AG09309 (cell line): ENCODE results near the gene LTF.
"Not testable (repeated sequence)": the region's sequence is repeated elsewhere in the genome, so short reads cannot be mapped to it uniquely, and the experiment has no call there.

Experiments
- DNase-seq: peaks from one replicate; pipeline ENCODE4 v3.0.0-alpha.2; 2010; ENCODE audit warnings: low read depth
- H3K4me3 ChIP-seq: 2 replicates; pipeline ENCODE4 v1.5.1; 2011; ENCODE audit warnings: mild to moderate bottlenecking, low read depth, low read length, moderate library complexity; ENCODE audit not compliant: control insufficient read depth
- TF ChIP-seq, protein P1 (sequence below): IDR thresholded peaks from 2 replicates; pipeline ENCODE4 v1.5.1; 2011; ENCODE audit warnings: mild to moderate bottlenecking, low read depth, low read length, inconsistent platforms; ENCODE audit not compliant: insufficient read depth, control insufficient read depth; ENCODE audit errors: missing control alignments

The LTF gene

GRCh38 chr3:46442576-46443530 lies 21.9 kb downstream of the LTF start:
- DNase-seq, result no peak
- no peak overlapping the region for H3K4me3 ChIP-seq
- TF ChIP-seq, protein P1, sequence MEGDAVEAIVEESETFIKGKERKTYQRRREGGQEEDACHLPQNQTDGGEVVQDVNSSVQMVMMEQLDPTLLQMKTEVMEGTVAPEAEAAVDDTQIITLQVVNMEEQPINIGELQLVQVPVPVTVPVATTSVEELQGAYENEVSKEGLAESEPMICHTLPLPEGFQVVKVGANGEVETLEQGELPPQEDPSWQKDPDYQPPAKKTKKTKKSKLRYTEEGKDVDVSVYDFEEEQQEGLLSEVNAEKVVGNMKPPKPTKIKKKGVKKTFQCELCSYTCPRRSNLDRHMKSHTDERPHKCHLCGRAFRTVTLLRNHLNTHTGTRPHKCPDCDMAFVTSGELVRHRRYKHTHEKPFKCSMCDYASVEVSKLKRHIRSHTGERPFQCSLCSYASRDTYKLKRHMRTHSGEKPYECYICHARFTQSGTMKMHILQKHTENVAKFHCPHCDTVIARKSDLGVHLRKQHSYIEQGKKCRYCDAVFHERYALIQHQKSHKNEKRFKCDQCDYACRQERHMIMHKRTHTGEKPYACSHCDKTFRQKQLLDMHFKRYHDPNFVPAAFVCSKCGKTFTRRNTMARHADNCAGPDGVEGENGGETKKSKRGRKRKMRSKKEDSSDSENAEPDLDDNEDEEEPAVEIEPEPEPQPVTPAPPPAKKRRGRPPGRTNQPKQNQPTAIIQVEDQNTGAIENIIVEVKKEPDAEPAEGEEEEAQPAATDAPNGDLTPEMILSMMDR, result peak; percentile 57

DNA sequence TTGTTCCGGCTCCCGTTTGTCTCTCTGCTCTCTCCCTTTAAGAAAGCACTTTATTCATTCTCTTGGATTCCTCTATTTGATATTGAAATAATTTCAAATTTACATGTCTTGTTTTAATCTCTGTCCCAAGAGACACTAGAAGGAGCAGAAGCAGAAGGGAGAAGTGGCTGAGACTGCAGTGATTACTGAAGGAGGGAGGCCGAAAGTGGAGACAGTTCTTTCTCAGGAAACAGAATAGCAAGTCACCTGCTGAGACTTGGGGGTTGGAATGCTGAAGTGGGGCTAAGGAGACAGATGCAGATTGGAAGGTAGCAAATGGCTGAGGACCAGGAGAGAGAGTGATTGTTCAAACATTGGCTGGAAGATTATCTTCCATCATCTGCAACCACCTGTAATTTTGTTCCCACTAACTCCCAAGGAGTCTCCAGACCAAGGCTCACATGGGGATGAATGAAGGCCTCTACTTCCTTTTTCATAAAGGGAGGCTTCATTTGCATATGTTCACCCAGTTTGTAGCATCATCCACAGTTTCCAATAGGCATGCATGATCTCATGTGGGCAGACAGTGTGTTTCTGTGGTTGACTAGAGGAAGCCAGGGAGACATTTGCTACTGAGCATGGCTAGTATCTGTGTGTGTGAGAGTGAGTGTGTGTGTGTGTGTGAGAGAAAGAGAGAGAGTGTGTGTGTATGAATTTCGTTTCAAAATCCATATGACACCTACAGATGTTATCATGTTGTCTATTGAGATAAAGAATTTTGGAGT lies 24.0 kb downstream of the LTF start:
- no peak for DNase-seq
- TF ChIP-seq, protein P1, result no peak
- H3K4me3 ChIP-seq, result no peak overlapping the region

DNA sequence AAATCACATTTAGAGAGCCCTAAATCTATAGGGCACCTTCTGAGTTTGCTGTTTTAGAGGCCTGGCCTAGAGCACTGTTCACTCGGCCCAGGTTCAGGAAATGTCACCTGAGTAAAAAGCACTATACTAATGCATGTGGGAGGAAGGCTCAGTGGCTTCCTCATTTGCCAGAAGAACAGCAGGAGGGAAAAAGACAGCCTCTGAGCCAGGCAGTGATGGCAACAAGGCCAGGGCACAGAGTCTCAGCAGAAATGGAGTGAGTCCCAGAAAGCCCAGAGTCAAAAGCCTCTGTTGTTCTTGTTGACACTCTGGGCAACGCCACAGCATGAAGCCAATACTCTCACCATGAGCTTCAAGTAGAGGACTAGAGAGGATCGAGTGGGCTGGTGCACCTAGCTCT lies 25.9 kb downstream of the LTF start:
- TF ChIP-seq, protein P1, result no peak
- no peak overlapping the region for H3K4me3 ChIP-seq
- no peak for DNase-seq

GRCh38 chr3:46435081-46435726 lies 29.5 kb downstream of the LTF start:
- TF ChIP-seq, protein P1, result no peak
- no peak overlapping the region for H3K4me3 ChIP-seq
- DNase-seq, result no peak

GRCh38 chr3:46433841-46434240 lies 30.9 kb downstream of the LTF start:
- no peak overlapping the region for H3K4me3 ChIP-seq
- TF ChIP-seq, protein P1, result no peak
- DNase-seq, result no peak

GRCh38 chr3:46433118-46433517 lies 31.6 kb downstream of the LTF start:
- not testable (repeated sequence) for H3K4me3 ChIP-seq, DNase-seq

DNA sequence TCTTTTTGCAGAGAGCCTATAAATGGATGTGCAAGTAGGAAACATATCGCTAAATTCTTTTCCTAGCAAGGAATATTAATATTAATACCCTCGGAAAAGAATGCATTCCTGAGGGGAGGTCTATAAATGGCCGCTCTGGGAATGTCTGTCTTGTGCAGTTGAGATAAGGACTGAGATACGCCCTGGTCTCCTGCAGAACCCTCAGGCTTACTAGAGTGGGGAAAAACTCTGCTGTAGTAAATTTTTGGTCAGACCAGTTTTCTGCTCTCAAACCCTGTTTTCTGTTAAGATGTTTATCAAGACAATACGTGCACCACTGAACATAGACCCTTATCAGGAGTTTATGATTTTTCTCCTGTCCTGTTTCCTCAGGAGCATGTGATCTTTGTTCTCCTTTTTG lies 32.8 kb downstream of the LTF start:
- not testable (repeated sequence) for DNase-seq, H3K4me3 ChIP-seq

GRCh38 chr3:46430879-46431278 lies 33.8 kb downstream of the LTF start:
- not testable (repeated sequence) for H3K4me3 ChIP-seq, DNase-seq
